GM12865 (cell line): Measurements from ENCODE around the gene PLCB2.

Source experiments
- DNase-seq: peaks from one replicate; pipeline ENCODE4 v3.0.0; 2010; ENCODE audit warnings: low read depth
- H3K4me3 ChIP-seq: 2 replicates; pipeline ENCODE4 v1.5.1; 2011; ENCODE audit warnings: mild to moderate bottlenecking, low read depth, low read length, control low read depth
- TF ChIP-seq, protein P1 (sequence below): IDR thresholded peaks from 2 replicates; pipeline ENCODE4 v1.5.1; 2011; ENCODE audit warnings: low read length, control low read depth, low read depth, inconsistent platforms; ENCODE audit not compliant: insufficient read depth; ENCODE audit errors: missing control alignments

The PLCB2 gene

DNA sequence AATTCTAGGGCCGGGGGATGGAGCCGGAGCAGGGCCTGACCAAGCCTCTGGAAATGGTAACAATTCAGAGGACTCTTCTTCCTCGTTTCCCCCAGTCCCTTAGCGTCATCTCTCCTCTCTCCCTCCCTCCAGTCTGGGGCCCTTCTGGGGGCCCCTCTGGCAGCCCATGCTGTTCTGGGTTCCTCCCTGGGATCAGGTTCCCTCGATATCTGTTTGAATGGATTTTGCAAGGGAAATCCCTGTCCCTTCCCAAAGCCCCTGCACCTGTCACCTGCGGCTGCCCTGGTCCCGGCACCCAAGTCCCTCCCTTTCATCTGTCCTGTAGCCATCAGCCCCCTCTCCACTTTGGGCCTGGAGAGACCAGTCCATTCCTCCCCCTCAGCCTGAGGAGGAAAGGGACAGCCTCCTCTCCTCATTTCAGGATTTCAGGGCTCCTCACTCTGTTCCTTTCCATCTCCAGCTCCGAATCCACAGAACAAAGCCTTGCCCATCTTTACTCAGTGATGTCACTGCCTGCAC is 1.7 kb upstream of the PLCB2 start:
- TF ChIP-seq, protein P1, sequence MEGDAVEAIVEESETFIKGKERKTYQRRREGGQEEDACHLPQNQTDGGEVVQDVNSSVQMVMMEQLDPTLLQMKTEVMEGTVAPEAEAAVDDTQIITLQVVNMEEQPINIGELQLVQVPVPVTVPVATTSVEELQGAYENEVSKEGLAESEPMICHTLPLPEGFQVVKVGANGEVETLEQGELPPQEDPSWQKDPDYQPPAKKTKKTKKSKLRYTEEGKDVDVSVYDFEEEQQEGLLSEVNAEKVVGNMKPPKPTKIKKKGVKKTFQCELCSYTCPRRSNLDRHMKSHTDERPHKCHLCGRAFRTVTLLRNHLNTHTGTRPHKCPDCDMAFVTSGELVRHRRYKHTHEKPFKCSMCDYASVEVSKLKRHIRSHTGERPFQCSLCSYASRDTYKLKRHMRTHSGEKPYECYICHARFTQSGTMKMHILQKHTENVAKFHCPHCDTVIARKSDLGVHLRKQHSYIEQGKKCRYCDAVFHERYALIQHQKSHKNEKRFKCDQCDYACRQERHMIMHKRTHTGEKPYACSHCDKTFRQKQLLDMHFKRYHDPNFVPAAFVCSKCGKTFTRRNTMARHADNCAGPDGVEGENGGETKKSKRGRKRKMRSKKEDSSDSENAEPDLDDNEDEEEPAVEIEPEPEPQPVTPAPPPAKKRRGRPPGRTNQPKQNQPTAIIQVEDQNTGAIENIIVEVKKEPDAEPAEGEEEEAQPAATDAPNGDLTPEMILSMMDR, result no peak
- no peak for DNase-seq
- H3K4me3 ChIP-seq, result peak overlapping the region; percentile 84; the same call in 1 of the 2 replicates

DNA sequence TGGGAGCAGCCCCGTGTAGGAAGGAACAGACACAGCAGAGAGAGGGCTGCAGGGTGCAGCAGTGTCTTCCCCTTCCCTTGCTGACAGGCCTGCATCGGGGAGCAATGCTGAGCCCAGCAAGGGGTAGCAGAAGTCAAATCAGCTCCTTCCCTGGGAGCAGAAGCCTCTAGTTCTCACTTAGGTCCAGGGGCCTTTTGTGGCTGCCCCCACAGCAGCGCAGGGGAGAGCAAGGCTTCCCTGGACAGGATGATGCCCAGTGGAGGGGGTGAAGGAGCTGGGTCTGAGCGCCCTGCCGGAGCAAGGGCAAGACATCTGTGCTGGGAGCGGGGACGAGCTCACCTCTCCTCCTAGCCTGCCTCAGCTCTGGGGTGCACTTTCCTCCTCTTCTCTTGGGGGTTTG is 827 bp downstream of the PLCB2 start:
- no peak for DNase-seq
- H3K4me3 ChIP-seq, result peak overlapping the region; percentile 84
- TF ChIP-seq, protein P1, result no peak

DNA sequence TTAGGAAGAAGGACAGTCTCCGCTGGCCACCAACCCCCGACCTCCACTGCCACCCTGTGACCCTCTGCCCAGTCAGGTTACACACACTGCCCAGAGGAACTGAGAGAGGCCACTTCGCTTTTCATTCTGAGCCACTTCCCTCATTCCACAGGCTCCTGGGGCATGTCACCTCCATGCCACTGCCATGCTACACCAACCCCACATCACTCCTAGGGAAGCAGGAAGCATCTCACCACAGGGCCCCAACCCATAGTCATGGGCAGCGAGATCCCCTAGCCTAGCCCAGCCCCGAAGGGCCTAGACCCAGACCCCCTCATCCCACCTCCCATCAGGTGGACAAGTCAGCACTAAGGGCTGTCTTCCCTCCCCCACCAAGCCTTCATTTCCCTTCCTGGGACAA is 1.4 kb downstream of the PLCB2 start:
- H3K4me3 ChIP-seq, result peak overlapping the region; percentile 84
- TF ChIP-seq, protein P1, result no peak
- DNase-seq, result no peak

DNA sequence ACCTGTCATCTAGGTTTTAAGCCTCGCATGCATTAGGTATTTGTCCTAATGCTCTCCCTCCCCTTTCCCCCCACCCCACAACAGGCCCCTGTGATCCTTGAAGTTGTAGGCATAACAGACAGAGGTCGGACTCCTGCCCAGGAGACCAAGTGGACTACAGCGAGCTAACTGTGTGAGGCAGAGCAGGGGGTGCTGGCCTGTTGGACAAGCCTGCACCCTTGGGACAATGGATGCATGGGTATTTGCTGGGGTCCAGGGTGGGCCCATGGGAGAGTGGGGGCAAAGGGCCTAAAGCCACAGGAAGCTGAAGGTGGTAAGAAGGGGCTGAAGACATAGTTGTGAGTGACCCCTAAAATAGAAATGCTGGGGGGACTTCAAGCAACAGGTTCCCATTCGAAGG is 2.5 kb downstream of the PLCB2 start:
- TF ChIP-seq, protein P1, result no peak
- DNase-seq, result no peak
- no peak overlapping the region for H3K4me3 ChIP-seq

DNA sequence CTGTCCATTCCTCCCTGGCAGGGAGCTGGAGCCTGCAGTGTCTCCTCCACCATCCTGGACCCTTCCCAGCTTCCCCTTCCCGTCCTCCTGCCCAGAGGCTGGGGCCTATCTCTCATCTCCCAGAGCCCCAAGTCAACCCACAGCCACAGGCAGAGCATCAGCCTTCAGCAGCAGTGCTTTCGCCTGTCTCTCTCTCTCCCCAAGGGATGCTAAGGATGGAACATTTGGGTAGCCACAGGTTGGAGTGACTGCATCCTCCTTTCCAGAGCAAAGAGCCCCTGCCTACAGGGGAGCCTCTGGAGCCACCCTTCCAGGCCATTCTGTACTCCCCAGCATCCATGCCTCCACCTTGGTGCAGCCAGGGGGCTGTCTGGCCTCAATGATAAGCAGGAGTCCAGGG is 4.2 kb downstream of the PLCB2 start:
- DNase-seq, result no peak
- no peak overlapping the region for H3K4me3 ChIP-seq
- TF ChIP-seq, protein P1, result no peak

DNA sequence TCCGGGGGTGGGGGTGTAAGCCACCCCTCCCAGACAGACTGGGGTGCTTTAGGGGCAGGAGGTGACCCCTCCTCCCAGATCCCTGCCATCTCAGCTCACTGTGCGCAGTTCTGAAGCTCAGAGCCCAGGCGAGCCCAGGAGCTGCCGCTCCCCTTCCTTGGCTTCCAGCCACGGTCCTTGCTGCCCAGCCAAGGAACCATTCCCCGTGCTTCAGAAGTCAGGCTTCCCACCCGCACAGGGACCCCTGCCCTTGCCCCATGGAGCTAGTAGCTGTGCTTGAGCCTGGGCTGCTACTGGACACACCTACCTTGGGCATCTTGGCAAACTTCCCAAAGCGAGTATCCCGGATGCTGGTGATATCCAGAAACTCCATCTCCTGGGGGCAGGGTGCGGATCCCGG is 4.8 kb downstream of the PLCB2 start:
- no peak overlapping the region for H3K4me3 ChIP-seq
- DNase-seq, result no peak
- TF ChIP-seq, protein P1, result no peak

DNA sequence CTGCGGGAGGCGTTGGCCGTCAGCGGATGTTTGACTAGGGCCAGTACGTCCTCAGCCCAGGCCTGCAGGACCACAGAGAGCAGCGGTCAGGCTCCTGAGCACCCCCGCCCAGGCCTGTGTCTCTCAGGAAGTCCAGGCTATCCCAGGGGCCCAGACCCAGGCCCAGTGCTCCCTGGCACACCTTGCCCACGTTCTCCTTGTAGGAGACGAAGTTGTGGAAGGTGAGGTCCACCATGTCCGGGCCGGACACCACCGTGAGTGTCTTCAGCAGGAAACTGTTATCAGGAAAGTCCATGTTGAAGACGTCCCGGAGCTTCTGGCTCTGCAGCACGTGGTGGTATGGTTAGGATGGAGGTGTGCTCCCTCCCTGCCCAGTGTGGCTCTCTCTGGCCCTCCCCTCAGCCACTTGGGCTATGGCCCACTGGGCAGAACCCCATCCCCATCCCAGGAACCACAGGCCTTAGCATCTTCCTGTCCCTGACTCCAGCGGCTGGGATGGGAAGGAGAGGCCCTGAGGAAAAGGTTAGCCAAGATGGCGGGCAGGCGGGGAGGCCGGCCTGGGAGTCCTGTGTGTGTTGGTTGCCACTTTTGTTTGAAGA is 5.3 kb downstream of the PLCB2 start:
- no peak for DNase-seq
- TF ChIP-seq, protein P1, result no peak
- H3K4me3 ChIP-seq, result no peak overlapping the region
